Measurements from ENCODE around the gene PCMTD2.
"Not testable (repeated sequence)": the region's sequence is repeated elsewhere in the genome, so short reads cannot be mapped to it uniquely, and the experiment has no call there.

- TF ChIP-seq CTCF (tag by site-specific recombination; IDR thresholded peaks at IDR 0.05); ZBTB44 (tag by site-specific recombination; IDR thresholded peaks at IDR 0.05); ZNF654 (tag by site-specific recombination; IDR thresholded peaks at IDR 0.05; ENCODE audit: low read depth); PATZ1 (tag by site-specific recombination; IDR thresholded peaks at IDR 0.05); ZBTB20 (tag by site-specific recombination; IDR thresholded peaks at IDR 0.05); ZBTB1 (tag by site-specific recombination; IDR thresholded peaks at IDR 0.05); ZNF132 (tag by site-specific recombination; IDR thresholded peaks at IDR 0.05; ENCODE audit: borderline replicate concordance): not testable (repeated sequence)
These were observed 61.0 kb downstream of the PCMTD2 start for GRCh38 chr20:64316415-64317083.
